ENCODE results near the gene ASB6.
"Not testable (repeated sequence)": the region's sequence is repeated elsewhere in the genome, so short reads cannot be mapped to it uniquely, and the experiment has no call there.

ASB6 gene

GRCh38 chr9:129601082-129601674, 40.8 kb downstream of the ASB6 start:
- Histone ChIP-seq H3K27ac (ENCODE audit: low read length) (no peak overlapping the region), H3K27me3 (ENCODE audit: low read depth, low read length) (no peaks in the 10 kb centered on the region), H3K36me3 (ENCODE audit: control insufficient read depth in 1 of 2, insufficient read depth in 2 of 2, low read length in 2 of 2) (no peaks in the 10 kb centered on the region)

GRCh38 chr9:129598089-129598596, 43.8 kb downstream of the ASB6 start:
- no peaks in the 10 kb centered on the region for H3K36me3 ChIP-seq (ENCODE audit: control insufficient read depth in 1 of 2, insufficient read depth in 2 of 2, low read length in 2 of 2)
- peak overlapping the region in 1 of 2 donors; percentile 59 for H3K4me3 ChIP-seq (ENCODE audit: low read depth in 1 of 2, low read length in 2 of 2)
- H3K27ac ChIP-seq (ENCODE audit: low read length): peak overlapping the region; percentile 31
- H3K4me1 ChIP-seq (ENCODE audit: control insufficient read depth in 1 of 2, insufficient read depth in 2 of 2, low read length in 2 of 2): peaks cover 0 to 28% of the 10 kb centered on the region in 2 donors
- no peaks in the 10 kb centered on the region for H3K27me3 ChIP-seq (ENCODE audit: low read depth, low read length)
- H3K9me3 ChIP-seq (ENCODE audit: control insufficient read depth in 1 of 2, low read length in 2 of 2): no peaks in the 10 kb centered on the region

More at GRCh38 chr9:129601082-129601674, 40.8 kb downstream of the ASB6 start:
- Histone ChIP-seq H3K4me1 (ENCODE audit: control insufficient read depth in 1 of 2, insufficient read depth in 2 of 2, low read length in 2 of 2) (peaks cover 0 to 25% of the 10 kb centered on the region in 2 donors), H3K9me3 (ENCODE audit: control insufficient read depth in 1 of 2, low read length in 2 of 2) (no peaks in the 10 kb centered on the region), H3K4me3 (ENCODE audit: low read depth in 1 of 2, low read length in 2 of 2) (no peak overlapping the region)

GRCh38 chr9:129597355-129598088, 44.4 kb downstream of the ASB6 start:
- peak overlapping the region; percentile 31 for H3K27ac ChIP-seq (ENCODE audit: low read length)
- H3K27me3 ChIP-seq (ENCODE audit: low read depth, low read length): no peaks in the 10 kb centered on the region
- no peaks in the 10 kb centered on the region for H3K9me3 ChIP-seq (ENCODE audit: control insufficient read depth in 1 of 2, low read length in 2 of 2)
- H3K4me3 ChIP-seq (ENCODE audit: low read depth in 1 of 2, low read length in 2 of 2): peak overlapping the region in 1 of 2 donors; percentile 59
- no peaks in the 10 kb centered on the region for H3K36me3 ChIP-seq (ENCODE audit: control insufficient read depth in 1 of 2, insufficient read depth in 2 of 2, low read length in 2 of 2)
- H3K4me1 ChIP-seq (ENCODE audit: control insufficient read depth in 1 of 2, insufficient read depth in 2 of 2, low read length in 2 of 2): peaks cover 0 to 23% of the 10 kb centered on the region in 2 donors

- Histone ChIP-seq H3K4me1 (ENCODE audit: control insufficient read depth in 1 of 2, insufficient read depth in 2 of 2, low read length in 2 of 2) (peaks cover 0 to 20% of the 10 kb centered on the region in 2 donors), H3K9me3 (ENCODE audit: control insufficient read depth in 1 of 2, low read length in 2 of 2) (no peaks in the 10 kb centered on the region), H3K4me3 (ENCODE audit: low read depth in 1 of 2, low read length in 2 of 2) (peak overlapping the region; percentile 37 to 59), H3K27ac (ENCODE audit: low read length) (peak overlapping the region; percentile 56), H3K27me3 (ENCODE audit: low read depth, low read length) (no peaks in the 10 kb centered on the region), H3K36me3 (ENCODE audit: control insufficient read depth in 1 of 2, insufficient read depth in 2 of 2, low read length in 2 of 2) (no peaks in the 10 kb centered on the region)
Observed at GRCh38 chr9:129596541-129597331, 45.2 kb downstream of the ASB6 start.

GRCh38 chr9:129595903-129596540, 45.9 kb downstream of the ASB6 start:
- H3K27ac ChIP-seq (ENCODE audit: low read length): no peak overlapping the region
- no peaks in the 10 kb centered on the region for H3K36me3 ChIP-seq (ENCODE audit: control insufficient read depth in 1 of 2, insufficient read depth in 2 of 2, low read length in 2 of 2)
- peaks cover 0 to 20% of the 10 kb centered on the region in 2 donors for H3K4me1 ChIP-seq (ENCODE audit: control insufficient read depth in 1 of 2, insufficient read depth in 2 of 2, low read length in 2 of 2)
- H3K9me3 ChIP-seq (ENCODE audit: control insufficient read depth in 1 of 2, low read length in 2 of 2): no peaks in the 10 kb centered on the region
- H3K27me3 ChIP-seq (ENCODE audit: low read depth, low read length): no peaks in the 10 kb centered on the region
- peak overlapping the region in 1 of 2 donors; percentile 59 for H3K4me3 ChIP-seq (ENCODE audit: low read depth in 1 of 2, low read length in 2 of 2)

GRCh38 chr9:129595311-129595741, 46.6 kb downstream of the ASB6 start:
- H3K27ac ChIP-seq (ENCODE audit: low read length): peak overlapping the region; percentile 26
- no peaks in the 10 kb centered on the region for H3K9me3 ChIP-seq (ENCODE audit: control insufficient read depth in 1 of 2, low read length in 2 of 2)
- H3K27me3 ChIP-seq (ENCODE audit: low read depth, low read length): no peaks in the 10 kb centered on the region
- no peak overlapping the region for H3K4me3 ChIP-seq (ENCODE audit: low read depth in 1 of 2, low read length in 2 of 2)
- H3K36me3 ChIP-seq (ENCODE audit: control insufficient read depth in 1 of 2, insufficient read depth in 2 of 2, low read length in 2 of 2): no peaks in the 10 kb centered on the region
- H3K4me1 ChIP-seq (ENCODE audit: control insufficient read depth in 1 of 2, insufficient read depth in 2 of 2, low read length in 2 of 2): peaks cover 0 to 20% of the 10 kb centered on the region in 2 donors

GRCh38 chr9:129594632-129595031, 47.3 kb downstream of the ASB6 start:
- H3K36me3 ChIP-seq (ENCODE audit: control insufficient read depth in 1 of 2, insufficient read depth in 2 of 2, low read length in 2 of 2): no peaks in the 10 kb centered on the region
- peaks cover 0 to 20% of the 10 kb centered on the region in 2 donors for H3K4me1 ChIP-seq (ENCODE audit: control insufficient read depth in 1 of 2, insufficient read depth in 2 of 2, low read length in 2 of 2)
- no peaks in the 10 kb centered on the region for H3K9me3 ChIP-seq (ENCODE audit: control insufficient read depth in 1 of 2, low read length in 2 of 2)
- no peaks in the 10 kb centered on the region for H3K27me3 ChIP-seq (ENCODE audit: low read depth, low read length)
- H3K4me3 ChIP-seq (ENCODE audit: low read depth in 1 of 2, low read length in 2 of 2): no peak overlapping the region
- H3K27ac ChIP-seq (ENCODE audit: low read length): peak overlapping the region; percentile 26

GRCh38 chr9:129592790-129593189, 49.2 kb downstream of the ASB6 start:
- H3K9me3 ChIP-seq (ENCODE audit: control insufficient read depth in 1 of 2, low read length in 2 of 2); H3K27me3 ChIP-seq (ENCODE audit: low read depth, low read length); H3K36me3 ChIP-seq (ENCODE audit: control insufficient read depth in 1 of 2, insufficient read depth in 2 of 2, low read length in 2 of 2); H3K4me3 ChIP-seq (ENCODE audit: low read depth in 1 of 2, low read length in 2 of 2); H3K27ac ChIP-seq (ENCODE audit: low read length): not testable (repeated sequence)
- H3K4me1 ChIP-seq (ENCODE audit: control insufficient read depth in 1 of 2, insufficient read depth in 2 of 2, low read length in 2 of 2): peaks cover 0 to 15% of the 10 kb centered on the region in 2 donors

- Histone ChIP-seq H3K36me3 (ENCODE audit: control insufficient read depth in 1 of 2, insufficient read depth in 2 of 2, low read length in 2 of 2) (no peaks in the 10 kb centered on the region), H3K27me3 (ENCODE audit: low read depth, low read length) (no peaks in the 10 kb centered on the region), H3K9me3 (ENCODE audit: control insufficient read depth in 1 of 2, low read length in 2 of 2) (no peaks in the 10 kb centered on the region), H3K4me1 (ENCODE audit: control insufficient read depth in 1 of 2, insufficient read depth in 2 of 2, low read length in 2 of 2) (peaks cover 0 to 10% of the 10 kb centered on the region in 2 donors), H3K4me3 (ENCODE audit: low read depth in 1 of 2, low read length in 2 of 2) (no peak overlapping the region), H3K27ac (ENCODE audit: low read length) (no peak overlapping the region)
Observed at GRCh38 chr9:129591916-129592315, 50.0 kb downstream of the ASB6 start.

- no peak overlapping the region for H3K4me3 ChIP-seq (ENCODE audit: low read depth in 1 of 2, low read length in 2 of 2)
- H3K9me3 ChIP-seq (ENCODE audit: control insufficient read depth in 1 of 2, low read length in 2 of 2): no peaks in the 10 kb centered on the region
- no peak overlapping the region for H3K27ac ChIP-seq (ENCODE audit: low read length)
- H3K27me3 ChIP-seq (ENCODE audit: low read depth, low read length): no peaks in the 10 kb centered on the region
- H3K36me3 ChIP-seq (ENCODE audit: control insufficient read depth in 1 of 2, insufficient read depth in 2 of 2, low read length in 2 of 2): no peaks in the 10 kb centered on the region
- H3K4me1 ChIP-seq (ENCODE audit: control insufficient read depth in 1 of 2, insufficient read depth in 2 of 2, low read length in 2 of 2): no peaks in the 10 kb centered on the region
Observed at GRCh38 chr9:129590466-129590865, 51.5 kb downstream of the ASB6 start.
